GM06990 (cell line): ENCODE data around the gene PIGB.

Experiments
- DNase-seq: peaks from one replicate; pipeline ENCODE4 v3.0.0-alpha.2; 2011; ENCODE audit not compliant: insufficient read length; ENCODE audit errors: extremely low read depth
- H3K27me3 ChIP-seq: replicated peaks from 2 replicates; pipeline ENCODE4 v1.6.0; 2011; ENCODE audit warnings: low read length; ENCODE audit not compliant: control insufficient read depth, insufficient read depth
- H3K36me3 ChIP-seq: 2 replicates; pipeline ENCODE4 v1.5.1; 2011; ENCODE audit warnings: low read length; ENCODE audit not compliant: control insufficient read depth, insufficient read depth
- H3K4me3 ChIP-seq: replicated peaks from 2 replicates; pipeline ENCODE4 v1.5.1; 2011; ENCODE audit warnings: low read depth, mild to moderate bottlenecking, control low read depth, low read length
- CTCF ChIP-seq: IDR thresholded peaks from 2 replicates; pipeline ENCODE4 v1.5.1; 2011; ENCODE audit warnings: low read length, control low read depth, mild to moderate bottlenecking, inconsistent platforms; ENCODE audit not compliant: insufficient read depth, poor library complexity, severe bottlenecking

The PIGB gene

DNA sequence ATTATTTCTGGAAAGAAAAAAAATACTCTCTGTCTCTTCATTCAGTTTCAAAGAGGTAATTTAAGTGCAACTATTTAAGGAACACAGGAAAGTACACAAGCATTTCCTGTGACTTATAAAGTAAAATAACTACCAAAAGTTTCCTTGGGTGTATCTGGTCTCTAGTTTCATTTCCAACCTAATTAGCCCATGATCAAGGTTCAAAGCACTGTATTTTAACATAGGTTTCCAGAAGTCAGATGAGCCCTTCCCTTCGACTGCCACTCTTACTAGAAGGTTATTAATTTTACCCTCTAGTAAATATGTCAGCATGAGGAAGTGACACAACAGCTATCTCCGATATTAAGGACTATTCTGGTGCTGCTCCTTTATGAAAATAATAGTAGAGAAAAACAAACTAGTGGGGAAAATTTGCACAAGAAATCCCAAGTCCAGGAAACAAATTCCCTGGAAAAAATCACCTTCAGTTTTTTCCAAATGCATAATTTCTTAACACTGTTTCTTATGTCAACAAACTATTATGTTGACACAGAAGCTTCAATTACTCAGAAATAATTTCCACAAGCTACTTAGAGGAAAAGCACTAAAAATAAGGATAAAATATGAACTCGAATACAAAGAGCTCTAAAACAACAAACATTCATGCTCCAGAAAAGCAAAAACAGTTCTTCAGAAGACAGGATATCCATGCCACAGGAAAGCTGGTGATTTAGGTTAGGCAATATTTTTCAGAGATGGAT lies 53.8 kb downstream of the PIGB start:
- DNase-seq: peak; percentile 26
- Histone ChIP-seq H3K36me3 (no peaks in the 10 kb centered on the region), H3K4me3 (no peak overlapping the region), H3K27me3 (no peaks in the 10 kb centered on the region)
- no peak for TF ChIP-seq CTCF

GRCh38 chr15:55379095-55379494 lies 60.1 kb downstream of the PIGB start:
- no peaks in the 10 kb centered on the region; the same call in none of the 2 replicates for H3K36me3 ChIP-seq
- no peak for DNase-seq
- no peak for TF ChIP-seq CTCF
- H3K4me3 ChIP-seq: no peak overlapping the region
- no peaks in the 10 kb centered on the region for H3K27me3 ChIP-seq

- DNase-seq: no peak
- Histone ChIP-seq H3K27me3 (no peaks in the 10 kb centered on the region), H3K4me3 (no peak overlapping the region), H3K36me3 (no peaks in the 10 kb centered on the region; the same call in none of the 2 replicates)
- TF ChIP-seq CTCF: no peak
These were observed 62.6 kb downstream of the PIGB start for GRCh38 chr15:55381595-55381994.

- Histone ChIP-seq H3K4me3 (no peak overlapping the region), H3K36me3 (no peaks in the 10 kb centered on the region; the same call in none of the 2 replicates), H3K27me3 (no peaks in the 10 kb centered on the region)
- TF ChIP-seq CTCF: no peak
- no peak for DNase-seq
These were observed 64.7 kb downstream of the PIGB start for GRCh38 chr15:55383687-55384086.

GRCh38 chr15:55387027-55387426 lies 68.0 kb downstream of the PIGB start:
- Histone ChIP-seq H3K36me3 (no peaks in the 10 kb centered on the region; the same call in none of the 2 replicates), H3K4me3 (no peak overlapping the region), H3K27me3 (no peaks in the 10 kb centered on the region)
- no peak for TF ChIP-seq CTCF
- no peak for DNase-seq
